Stomach smooth muscle (tissue), 2 donors: ENCODE measurements around the gene SP8.

Source experiments
- H3K27ac ChIP-seq: one replicate; pipeline ENCODE4 v1.7.0; 2013; ENCODE audit warnings: mild to moderate bottlenecking, low read length, inconsistent platforms
- H3K27me3 ChIP-seq, 2 donors: one replicate each; pipeline ENCODE4 v1.7.0; 2013; ENCODE audit warnings: low read length in 2 of 2; ENCODE audit not compliant: insufficient read depth in 2 of 2, control insufficient read depth in 1 of 2
- H3K36me3 ChIP-seq, 2 donors: one replicate each; pipeline ENCODE4 v1.7.0; 2013; ENCODE audit warnings: low read length in 2 of 2; ENCODE audit not compliant: control insufficient read depth in 2 of 2, insufficient read depth in 2 of 2
- H3K4me1 ChIP-seq: one replicate; pipeline ENCODE4 v1.7.0; 2013; ENCODE audit warnings: low read length; ENCODE audit not compliant: control insufficient read depth, insufficient read depth
- H3K4me3 ChIP-seq, 2 donors: one replicate each; pipeline ENCODE4 v1.7.0; 2013; ENCODE audit warnings: low read length in 2 of 2
- H3K9ac ChIP-seq, 2 donors: one replicate each; pipeline ENCODE4 v1.7.0; 2013; ENCODE audit warnings: low read length in 2 of 2, mild to moderate bottlenecking in 1 of 2
- H3K9me3 ChIP-seq, 2 donors: one replicate each; pipeline ENCODE4 v1.7.0; 2013; ENCODE audit warnings: low read length in 2 of 2; ENCODE audit not compliant: control insufficient read depth in 2 of 2
- donor health status: healthy.
- donor health status: Pancreatic carcinoma.

The SP8 gene

DNA sequence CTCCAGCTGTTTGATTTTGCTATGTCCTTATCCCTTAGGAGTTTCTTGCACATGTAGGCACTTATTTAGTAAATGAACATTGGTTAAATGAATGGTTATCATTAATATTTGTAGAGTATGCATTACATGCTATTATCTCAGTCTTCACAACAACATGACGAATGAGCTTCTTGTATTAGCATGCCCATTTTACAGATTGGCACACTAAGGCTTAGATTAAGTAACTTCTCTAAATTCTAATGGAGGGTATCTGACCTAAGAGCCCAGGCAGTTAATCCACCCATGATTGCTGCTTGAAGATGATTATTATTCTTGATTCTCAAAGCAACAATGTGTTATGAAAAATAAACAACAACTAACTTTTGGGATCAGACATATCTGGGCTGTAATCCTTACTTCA, 32.7 kb downstream of the SP8 start:
- Histone ChIP-seq H3K9me3 (no peaks in the 10 kb centered on the region), H3K4me1 (no peaks in the 10 kb centered on the region), H3K27ac (no peak overlapping the region), H3K4me3 (no peak overlapping the region), H3K36me3 (no peaks in the 10 kb centered on the region), H3K27me3 (no peaks in the 10 kb centered on the region), H3K9ac (no peak overlapping the region)

DNA sequence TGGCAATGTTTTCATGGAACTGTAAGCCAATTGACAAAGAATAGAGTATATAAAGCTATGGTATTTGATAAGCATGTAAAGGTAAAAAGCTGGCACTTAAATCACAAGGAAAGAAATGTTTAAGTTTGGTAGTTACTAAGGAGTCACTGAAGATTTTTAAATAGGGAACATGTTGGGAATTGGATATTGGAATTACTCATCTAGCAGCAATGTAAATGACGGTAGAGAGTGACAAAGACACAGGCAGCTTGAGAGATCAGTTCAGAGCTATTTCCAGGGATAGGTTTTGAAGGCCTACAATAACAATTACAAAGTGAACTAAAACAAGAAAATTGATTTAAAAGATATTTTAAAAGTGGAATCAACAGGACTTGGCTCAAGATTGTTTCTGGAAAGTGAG, 36.8 kb downstream of the SP8 start:
- Histone ChIP-seq H3K4me1 (no peaks in the 10 kb centered on the region), H3K9me3 (no peaks in the 10 kb centered on the region), H3K36me3 (no peaks in the 10 kb centered on the region), H3K9ac (no peak overlapping the region), H3K4me3 (no peak overlapping the region), H3K27ac (no peak overlapping the region), H3K27me3 (no peaks in the 10 kb centered on the region)

DNA sequence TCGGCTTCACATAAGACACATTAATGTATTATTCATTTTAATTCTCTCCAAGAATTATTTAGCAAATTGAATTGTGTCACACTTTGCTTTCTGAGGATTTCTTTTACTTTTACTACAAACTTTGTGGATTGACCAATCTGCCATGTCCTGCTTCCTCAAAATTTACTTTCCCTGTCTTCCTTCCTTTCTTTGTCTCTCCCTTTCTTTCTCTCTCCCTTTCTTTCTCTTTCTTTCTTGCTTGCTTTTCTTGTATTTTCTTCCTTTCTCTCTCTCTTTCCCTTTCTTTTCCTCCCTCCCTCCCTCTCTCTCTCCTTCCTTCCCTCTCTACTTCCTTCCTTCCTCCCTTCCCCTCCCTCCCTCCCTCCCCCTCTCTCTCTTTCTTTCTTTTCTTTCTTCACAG, 37.8 kb downstream of the SP8 start:
- Histone ChIP-seq H3K27me3 (no peaks in the 10 kb centered on the region), H3K9ac (no peak overlapping the region), H3K27ac (no peak overlapping the region), H3K4me3 (no peak overlapping the region), H3K9me3 (no peaks in the 10 kb centered on the region), H3K36me3 (no peaks in the 10 kb centered on the region), H3K4me1 (no peaks in the 10 kb centered on the region)

GRCh38 chr7:20747001-20747400, 39.7 kb downstream of the SP8 start:
- H3K27me3 ChIP-seq = no peaks in the 10 kb centered on the region
- H3K27ac ChIP-seq = no peak overlapping the region
- H3K9ac ChIP-seq = no peak overlapping the region
- H3K9me3 ChIP-seq = no peaks in the 10 kb centered on the region
- H3K4me3 ChIP-seq = no peak overlapping the region
- no peaks in the 10 kb centered on the region for H3K36me3 ChIP-seq
- H3K4me1 ChIP-seq = no peaks in the 10 kb centered on the region

- H3K9ac ChIP-seq = no peak overlapping the region
- H3K36me3 ChIP-seq = no peaks in the 10 kb centered on the region
- no peak overlapping the region for H3K4me3 ChIP-seq
- H3K27me3 ChIP-seq = no peaks in the 10 kb centered on the region
- no peaks in the 10 kb centered on the region for H3K4me1 ChIP-seq
- no peaks in the 10 kb centered on the region for H3K9me3 ChIP-seq
- no peak overlapping the region for H3K27ac ChIP-seq
Measured at GRCh38 chr7:20745702-20746101, 41.0 kb downstream of the SP8 start.

- no peak overlapping the region for H3K27ac ChIP-seq
- H3K27me3 ChIP-seq = no peaks in the 10 kb centered on the region
- H3K4me3 ChIP-seq = no peak overlapping the region
- H3K9ac ChIP-seq = no peak overlapping the region
- H3K9me3 ChIP-seq = no peaks in the 10 kb centered on the region
- no peaks in the 10 kb centered on the region for H3K36me3 ChIP-seq
- no peaks in the 10 kb centered on the region for H3K4me1 ChIP-seq
Measured at GRCh38 chr7:20744954-20745446, 41.7 kb downstream of the SP8 start.

- Histone ChIP-seq H3K27ac (no peak overlapping the region), H3K4me1 (no peaks in the 10 kb centered on the region), H3K36me3 (no peaks in the 10 kb centered on the region), H3K4me3 (no peak overlapping the region), H3K9me3 (no peaks in the 10 kb centered on the region), H3K9ac (no peak overlapping the region), H3K27me3 (no peaks in the 10 kb centered on the region)
Measured at GRCh38 chr7:20742913-20743312, 43.8 kb downstream of the SP8 start.

GRCh38 chr7:20741801-20742200, 44.9 kb downstream of the SP8 start:
- no peaks in the 10 kb centered on the region for H3K9me3 ChIP-seq
- no peaks in the 10 kb centered on the region for H3K27me3 ChIP-seq
- H3K27ac ChIP-seq = no peak overlapping the region
- H3K36me3 ChIP-seq = no peaks in the 10 kb centered on the region
- no peaks in the 10 kb centered on the region for H3K4me1 ChIP-seq
- H3K4me3 ChIP-seq = no peak overlapping the region
- no peak overlapping the region for H3K9ac ChIP-seq

- H3K27me3 ChIP-seq = no peaks in the 10 kb centered on the region
- H3K4me1 ChIP-seq = no peaks in the 10 kb centered on the region
- no peaks in the 10 kb centered on the region for H3K9me3 ChIP-seq
- H3K36me3 ChIP-seq = no peaks in the 10 kb centered on the region
- H3K27ac ChIP-seq = no peak overlapping the region
- no peak overlapping the region for H3K9ac ChIP-seq
- H3K4me3 ChIP-seq = no peak overlapping the region
Measured at GRCh38 chr7:20738518-20739481, 47.9 kb downstream of the SP8 start.

DNA sequence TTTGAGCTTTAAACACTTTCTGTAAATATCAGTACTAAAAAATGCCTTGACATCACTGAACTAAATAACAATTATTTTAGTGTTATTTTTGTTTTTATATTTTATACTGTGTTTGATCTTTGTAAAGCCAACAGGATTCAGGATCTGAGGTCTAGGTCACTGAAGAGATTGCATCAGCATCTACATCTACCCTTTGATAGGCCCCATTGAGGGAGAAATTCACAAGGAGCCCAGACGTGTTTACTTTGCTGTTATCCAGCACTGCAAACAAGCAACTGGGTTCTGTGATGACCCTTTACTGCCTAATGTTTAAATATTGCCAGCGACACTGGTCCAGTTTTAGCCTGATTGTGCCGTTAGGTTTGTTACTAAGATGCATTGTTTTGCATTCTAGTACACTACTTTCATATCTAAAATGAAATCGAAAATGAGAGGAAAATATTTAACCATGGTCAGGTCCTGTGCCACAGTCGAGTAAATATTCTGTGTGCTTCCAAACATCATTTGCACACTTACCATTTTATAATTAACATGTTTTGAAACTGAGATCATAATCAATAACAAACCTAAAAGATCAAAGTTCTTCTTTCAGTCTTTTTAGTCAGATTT, 48.7 kb downstream of the SP8 start:
- Histone ChIP-seq H3K4me3 (no peak overlapping the region), H3K9me3 (no peaks in the 10 kb centered on the region), H3K36me3 (no peaks in the 10 kb centered on the region), H3K9ac (no peak overlapping the region), H3K27me3 (no peaks in the 10 kb centered on the region), H3K4me1 (no peaks in the 10 kb centered on the region), H3K27ac (no peak overlapping the region)
